Tibial nerve (tissue), 4 donors: ENCODE measurements around the gene DENND4B.

Source experiments
- CTCF ChIP-seq, 5 experiments: fragments of 200-600 bp in 3 of 5; fragments of 450-650 bp in 2 of 5; sonication (generic) in 3 of 5; IDR thresholded peaks; one replicate each; pipeline ENCODE4 v1.5.1; 2016 to 2019; ENCODE audit warnings: antibody characterized with exemption in 5 of 5, mild to moderate bottlenecking in 3 of 5, moderate library complexity in 2 of 5
- EP300 ChIP-seq, 2 donors: sonication (generic); formaldehyde crosslinking; IDR thresholded peaks; one replicate each; pipeline ENCODE4 v1.6.1; 2017; ENCODE audit warnings: antibody characterized with exemption in 2 of 2, mild to moderate bottlenecking in 1 of 2
- POLR2A ChIP-seq, 2 donors: fragments of 450-650 bp; IDR thresholded peaks; one replicate each; pipeline ENCODE4 v1.6.1; 2017; ENCODE audit warnings: antibody characterized with exemption in 2 of 2, mild to moderate bottlenecking in 2 of 2, moderate library complexity in 2 of 2

DNA sequence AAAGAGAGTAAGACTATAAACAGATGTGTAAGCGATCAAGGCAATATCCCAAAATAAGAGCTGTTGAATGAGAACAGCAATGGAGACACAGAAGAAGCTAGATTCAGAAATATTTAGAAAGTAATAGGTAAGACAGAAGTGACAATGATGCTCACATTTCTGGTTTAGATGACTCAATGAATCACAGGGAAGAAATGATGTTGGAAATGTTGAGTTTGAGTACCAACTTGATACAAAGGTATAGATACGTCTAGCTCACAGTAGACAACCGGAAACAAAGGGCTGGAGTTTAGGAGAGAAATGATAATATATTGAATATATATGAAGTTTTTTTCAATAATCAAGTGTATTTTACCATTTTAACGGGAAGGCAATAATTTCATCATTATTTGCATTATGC lies 30.2 kb downstream of the DENND4B start:
- TF ChIP-seq POLR2A (IDR thresholded peaks at IDR 0.05) (no peak), CTCF (IDR thresholded peaks at IDR 0.05) (no peak), EP300 (IDR thresholded peaks at IDR 0.05) (no peak)
